Kasumi-1 (cell line): ENCODE data around the gene NOD1.

Source experiments
- DNase-seq, 2 experiments: peaks; one replicate each; lab custom pipeline; 2025; lab: John Stamatoyannopoulos, UW

Gene NOD1

DNA sequence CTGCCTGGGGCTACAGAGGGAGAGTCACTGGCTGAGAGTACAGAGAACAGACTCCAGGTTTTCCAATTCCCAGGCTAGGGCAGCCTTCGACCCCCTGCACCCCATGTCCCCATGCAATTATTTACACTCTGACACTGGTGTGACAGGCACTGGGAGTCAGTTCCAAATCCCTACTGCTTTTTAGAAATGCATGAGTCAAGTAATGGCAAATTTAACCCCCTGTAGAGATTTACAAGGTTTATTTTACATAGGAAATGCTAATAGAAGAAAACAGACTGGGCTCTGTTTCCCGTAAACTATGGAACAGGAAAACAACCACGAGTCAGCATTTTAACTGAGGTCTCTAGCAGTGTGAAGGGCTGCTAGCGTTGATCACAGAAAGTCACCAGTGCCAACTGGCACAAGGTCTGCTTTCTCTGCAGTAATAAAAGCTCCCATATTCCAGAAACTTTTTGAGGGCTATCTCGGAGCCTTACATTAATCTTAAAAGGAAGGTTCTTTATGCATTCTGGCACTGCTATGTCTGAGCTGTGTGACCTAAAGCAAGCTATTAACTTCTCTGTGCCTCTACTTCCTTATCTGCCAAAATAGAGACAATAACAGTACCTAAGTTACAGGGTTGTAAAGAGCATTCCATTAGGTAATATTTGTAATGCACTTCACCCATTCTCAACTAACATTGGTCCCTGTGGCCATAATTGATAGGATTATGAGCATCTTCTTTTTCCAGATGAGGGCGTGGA is 28.2 kb downstream of the NOD1 start:
- DNase-seq = no peak

DNA sequence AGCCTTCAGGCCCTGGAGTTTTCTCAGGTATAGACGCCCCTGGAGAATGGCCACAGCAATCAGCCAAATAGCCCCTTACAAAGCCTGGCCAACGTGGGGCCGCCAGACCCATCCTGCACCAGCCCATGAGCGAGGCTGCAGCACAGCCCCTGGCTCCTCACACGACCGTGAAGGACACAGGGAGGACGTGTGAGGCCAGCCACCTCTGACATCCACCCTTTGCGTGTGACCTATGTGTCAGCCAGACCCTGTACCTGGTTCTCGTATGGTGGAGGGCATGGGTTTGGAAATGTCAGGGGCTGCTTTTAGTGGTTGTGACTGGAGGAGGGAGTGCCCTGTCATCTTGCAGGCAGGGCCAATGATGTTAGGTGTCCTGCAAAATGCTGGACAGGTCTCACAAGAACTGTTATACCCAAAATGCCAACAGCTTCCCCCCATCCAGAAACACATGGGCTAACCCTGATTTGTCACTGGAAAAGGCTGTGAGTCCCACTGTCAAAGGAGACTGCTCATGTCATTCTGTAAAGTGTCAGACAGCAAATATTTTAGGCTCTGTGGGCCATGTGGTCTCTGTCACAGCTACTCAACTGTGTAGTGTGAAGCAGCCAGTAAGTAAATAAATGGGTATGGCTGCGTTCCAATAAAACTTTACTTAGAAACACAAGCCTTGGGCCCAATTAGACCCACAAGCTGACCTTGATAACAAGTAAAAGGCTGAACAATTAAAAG is 30.0 kb downstream of the NOD1 start:
- DNase-seq = no peak

DNA sequence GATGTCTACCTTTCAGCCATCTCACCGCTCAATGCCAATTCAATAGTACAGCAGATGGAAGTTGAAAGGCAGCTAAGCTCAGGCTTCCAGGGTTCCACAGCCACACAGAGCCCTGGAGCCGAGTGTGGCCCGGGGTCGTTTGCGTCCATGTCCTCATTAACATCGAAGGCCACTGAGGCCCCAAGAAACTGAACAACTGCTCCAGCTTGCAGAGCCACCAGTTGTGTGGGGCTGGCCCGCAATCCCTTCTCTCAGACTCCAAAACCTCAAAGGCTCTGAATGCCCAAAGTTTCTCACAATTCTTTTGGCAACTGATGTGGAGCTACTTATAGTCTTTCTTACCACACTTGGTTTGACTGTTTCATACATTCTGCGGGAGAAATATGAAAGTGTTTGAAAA is 31.1 kb downstream of the NOD1 start:
- no peak for DNase-seq

DNA sequence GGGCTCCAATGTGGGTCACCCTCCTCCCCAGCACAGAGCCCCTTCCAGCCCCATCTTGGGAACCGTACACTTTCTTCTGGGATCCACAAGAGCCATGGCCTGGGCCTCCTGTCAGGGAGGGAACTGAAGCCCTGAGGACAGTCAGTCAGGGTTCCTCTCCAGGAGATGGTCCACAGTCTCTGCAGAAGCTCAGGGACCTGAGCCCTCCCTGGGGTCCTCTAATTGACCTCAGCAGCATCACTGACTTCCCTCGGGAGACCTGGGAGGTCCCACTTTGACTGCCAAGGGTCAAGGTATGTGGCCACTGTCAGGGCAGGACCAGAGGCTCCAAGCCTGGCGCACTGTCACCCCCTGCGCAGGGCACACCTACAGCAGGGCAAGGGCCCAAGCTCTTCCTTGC is 32.3 kb downstream of the NOD1 start:
- DNase-seq = no peak

DNA sequence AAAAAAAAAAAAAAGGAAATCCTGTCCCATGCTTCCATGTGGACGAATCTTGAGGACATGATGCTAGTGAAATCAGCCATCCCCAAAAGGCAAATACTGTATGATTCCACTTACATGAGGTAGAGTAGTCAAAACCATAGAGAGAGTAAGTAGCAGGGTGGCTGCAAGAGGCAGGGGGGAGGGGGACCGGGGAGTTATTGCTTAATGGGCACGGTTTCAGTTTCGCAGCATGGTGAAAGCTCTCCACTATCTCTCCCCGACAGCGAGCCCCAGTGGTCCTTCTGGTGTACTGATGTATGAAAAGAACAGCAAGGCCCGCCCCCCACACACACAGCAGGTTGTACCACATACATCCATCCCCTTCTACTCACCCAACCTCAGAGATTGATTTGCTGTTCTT is 32.8 kb downstream of the NOD1 start:
- peak; percentile 99 for DNase-seq

DNA sequence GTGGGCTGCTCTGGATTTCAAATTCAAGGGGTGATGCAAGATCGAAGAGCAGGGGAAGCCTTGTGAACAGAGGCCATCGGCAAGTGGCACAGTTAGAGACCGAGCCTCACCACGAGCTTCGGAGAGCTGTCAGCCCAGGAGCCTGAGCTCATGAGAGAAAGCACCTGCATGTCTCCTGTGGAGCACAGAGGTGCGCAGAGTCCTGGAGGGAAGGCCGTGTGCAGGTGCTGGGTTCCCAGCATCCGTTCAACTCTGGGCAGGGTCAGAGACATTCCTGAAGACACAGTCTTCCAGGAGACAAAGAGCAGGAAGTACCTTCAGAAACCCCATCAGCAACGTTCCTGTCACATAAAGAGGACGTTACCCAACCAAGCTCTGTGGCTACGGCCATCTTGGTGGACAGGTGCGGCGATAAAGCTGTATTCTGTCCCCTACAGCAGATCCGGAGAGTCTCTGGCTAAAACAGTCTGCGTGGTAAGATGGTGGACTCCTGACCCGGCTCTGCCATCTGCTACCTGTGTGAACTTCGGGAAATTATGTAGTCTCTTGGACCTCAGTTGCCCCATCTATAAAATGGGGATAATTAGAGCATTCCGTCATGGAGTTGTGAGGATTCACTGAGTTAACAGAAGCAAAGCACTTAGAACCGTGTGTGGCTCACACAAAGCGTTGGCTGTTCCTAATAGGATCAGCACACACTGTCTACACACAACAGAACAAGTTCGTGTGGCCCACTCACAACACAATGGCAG is 40.6 kb downstream of the NOD1 start:
- DNase-seq = no peak

DNA sequence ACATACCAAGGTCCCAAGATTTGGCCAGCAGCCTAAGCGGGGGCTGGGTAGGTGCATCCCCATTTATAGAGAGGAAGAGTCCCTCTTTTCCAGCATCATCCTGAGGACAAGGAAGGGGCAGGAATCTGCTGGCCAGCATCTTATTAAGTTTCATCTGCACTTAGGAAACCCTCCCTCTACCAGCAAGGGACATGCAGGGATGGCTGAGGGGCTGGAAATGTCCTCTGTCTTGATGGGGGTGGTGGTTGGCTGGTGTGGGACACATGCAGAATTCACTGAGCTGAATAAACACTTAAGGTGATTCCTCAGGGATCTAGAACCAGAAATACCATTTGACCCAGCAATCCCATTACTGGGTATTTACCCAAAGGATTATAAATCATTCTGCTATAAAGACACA is 42.1 kb downstream of the NOD1 start:
- DNase-seq = no peak

DNA sequence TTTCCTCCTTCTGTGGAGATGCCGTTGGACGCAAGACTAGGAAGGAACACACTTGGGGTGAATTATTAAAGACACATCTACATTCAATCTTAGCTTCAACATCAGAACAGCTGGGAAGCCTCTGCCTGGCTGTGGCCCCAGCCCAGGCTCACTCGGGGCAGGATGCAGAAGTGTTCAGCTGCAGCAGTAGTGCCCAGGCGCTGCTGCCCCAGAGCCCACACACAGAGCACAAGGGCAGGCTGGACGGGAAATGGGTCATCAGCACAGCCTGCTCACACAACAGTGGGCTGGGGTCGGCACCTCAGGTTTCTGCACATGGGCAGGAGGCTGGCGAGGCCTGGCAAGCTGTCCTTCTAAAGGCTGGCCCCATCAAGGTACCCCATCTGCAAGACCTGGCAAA is 42.5 kb downstream of the NOD1 start:
- no peak for DNase-seq

DNA sequence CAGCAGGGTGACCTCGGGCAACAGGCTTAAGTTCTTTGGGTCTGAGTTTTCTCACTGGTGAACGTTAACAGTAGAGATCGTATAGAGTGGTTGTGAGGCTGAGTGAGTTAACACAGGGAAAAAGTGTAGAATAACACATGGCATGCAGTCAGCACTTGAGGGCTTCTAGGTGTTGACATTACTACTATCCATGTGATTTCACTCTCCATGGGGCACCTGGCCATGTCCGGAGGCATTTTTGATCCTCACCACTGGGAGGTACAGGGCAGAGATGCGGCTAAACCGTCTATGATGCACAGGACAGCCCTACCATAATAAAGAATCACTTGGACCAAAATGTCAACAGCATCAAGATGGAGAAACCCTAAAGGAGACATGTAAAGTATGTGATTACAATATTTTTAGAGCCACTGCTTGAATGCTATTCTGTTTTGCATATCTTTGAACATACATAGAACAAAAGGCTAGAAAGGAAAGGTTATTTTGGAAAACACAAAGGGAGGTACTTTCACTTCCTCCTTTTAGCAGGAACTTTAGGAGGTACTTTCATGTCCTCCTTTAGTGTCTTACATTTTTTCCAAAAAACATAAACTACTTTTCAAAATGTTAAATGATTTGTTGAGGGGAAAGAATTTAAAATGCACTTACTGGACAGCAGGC is 44.3 kb downstream of the NOD1 start:
- DNase-seq = peak in 1 of 2 experiments; percentile 38

DNA sequence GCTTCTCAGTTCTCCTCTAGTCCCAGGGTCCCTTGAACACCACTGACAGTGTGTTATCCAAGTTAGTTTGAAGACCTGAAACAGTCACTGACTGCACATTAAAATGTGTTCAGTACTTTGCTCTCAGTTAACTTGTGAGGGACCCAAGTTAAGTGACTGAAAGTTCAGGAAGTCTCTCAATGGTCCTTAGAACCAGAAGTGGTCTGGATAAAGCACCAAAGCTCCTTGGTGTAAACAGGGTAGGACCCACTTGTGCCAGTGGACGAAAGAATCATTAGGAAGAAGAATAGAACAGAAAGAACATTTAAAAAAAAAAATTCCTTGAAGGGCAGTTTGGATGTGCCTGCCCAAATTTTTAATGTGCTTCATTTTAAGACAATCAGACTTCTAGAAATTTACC is 45.1 kb downstream of the NOD1 start:
- no peak for DNase-seq

DNA sequence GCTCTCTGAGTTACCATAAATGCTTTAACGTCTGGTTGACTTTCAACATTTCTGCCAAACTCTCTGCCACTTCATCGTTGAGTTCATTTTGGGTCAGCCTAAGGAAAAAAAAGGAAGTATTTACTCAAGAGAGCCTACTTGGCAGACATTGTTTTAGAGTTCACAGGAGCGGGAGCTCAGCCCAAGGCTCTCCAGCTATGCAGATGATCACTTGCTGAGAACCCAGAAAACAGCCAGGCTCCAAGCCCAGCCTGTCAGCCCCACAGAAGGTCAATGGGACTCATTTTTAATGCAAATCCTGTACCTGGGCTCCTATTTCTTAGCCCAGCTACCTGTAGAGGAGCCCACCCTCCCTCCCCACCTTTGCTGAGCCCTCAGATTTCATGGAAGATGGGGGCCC is 45.5 kb downstream of the NOD1 start:
- peak; percentile 90 to 93 for DNase-seq

DNA sequence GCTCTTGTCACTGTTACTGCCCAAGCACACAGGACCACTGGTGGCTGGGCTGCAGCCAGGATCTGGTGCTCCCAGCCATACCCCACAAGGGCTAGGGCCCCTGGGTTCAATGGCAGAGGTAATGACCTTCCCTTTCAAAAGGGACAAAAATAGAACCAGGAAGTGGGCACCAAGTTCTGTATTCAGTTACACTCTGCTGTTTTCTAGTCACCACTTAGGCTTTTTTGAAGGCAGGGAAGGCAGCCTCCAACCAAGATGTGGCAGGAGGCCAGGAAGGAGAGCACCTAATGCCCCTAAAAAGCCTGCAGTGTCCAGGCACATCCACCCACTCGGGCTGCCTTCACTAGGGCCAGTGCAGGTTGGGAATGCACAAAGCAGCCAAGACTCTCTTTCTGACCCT is 47.8 kb downstream of the NOD1 start:
- peak; percentile 88 to 91 for DNase-seq

DNA sequence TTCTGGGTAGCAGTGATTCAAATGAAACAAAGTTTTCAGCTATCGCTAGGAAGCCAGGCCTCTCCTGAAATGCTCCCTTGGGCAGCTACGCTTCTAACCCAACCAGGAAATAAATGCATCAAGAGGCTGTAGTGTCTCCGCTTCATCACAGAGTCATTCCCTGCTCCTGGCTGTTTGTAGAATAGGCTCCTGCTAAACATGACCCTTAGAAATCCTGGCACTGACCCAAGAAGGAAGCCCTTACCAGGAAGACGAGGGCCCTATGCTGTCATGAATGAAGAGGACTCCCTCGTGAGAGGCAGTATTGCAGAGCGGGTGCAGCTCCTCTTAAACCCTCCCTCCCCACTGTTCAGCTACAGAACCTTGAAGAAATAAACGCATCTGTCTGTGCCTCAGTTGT is 48.3 kb downstream of the NOD1 start:
- DNase-seq = peak; percentile 57 to 64

DNA sequence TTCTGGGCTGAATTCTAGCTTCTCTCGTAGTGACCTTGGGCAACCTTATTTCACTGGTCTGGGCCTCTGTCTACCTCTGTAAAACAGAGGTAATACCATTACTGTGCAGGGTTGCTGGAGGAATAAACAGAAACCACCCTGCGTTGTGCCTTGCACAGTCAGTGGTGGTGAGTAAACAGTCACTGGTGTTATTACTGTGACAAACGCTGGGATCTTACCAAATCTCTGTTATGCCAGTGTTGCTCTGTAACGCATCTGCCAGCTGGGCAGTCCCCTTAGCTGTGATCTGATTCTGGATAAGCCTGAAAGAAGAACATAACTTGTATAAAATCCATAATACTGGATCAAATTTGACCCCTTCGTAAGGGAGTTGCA is 49.4 kb downstream of the NOD1 start:
- DNase-seq = no peak

DNA sequence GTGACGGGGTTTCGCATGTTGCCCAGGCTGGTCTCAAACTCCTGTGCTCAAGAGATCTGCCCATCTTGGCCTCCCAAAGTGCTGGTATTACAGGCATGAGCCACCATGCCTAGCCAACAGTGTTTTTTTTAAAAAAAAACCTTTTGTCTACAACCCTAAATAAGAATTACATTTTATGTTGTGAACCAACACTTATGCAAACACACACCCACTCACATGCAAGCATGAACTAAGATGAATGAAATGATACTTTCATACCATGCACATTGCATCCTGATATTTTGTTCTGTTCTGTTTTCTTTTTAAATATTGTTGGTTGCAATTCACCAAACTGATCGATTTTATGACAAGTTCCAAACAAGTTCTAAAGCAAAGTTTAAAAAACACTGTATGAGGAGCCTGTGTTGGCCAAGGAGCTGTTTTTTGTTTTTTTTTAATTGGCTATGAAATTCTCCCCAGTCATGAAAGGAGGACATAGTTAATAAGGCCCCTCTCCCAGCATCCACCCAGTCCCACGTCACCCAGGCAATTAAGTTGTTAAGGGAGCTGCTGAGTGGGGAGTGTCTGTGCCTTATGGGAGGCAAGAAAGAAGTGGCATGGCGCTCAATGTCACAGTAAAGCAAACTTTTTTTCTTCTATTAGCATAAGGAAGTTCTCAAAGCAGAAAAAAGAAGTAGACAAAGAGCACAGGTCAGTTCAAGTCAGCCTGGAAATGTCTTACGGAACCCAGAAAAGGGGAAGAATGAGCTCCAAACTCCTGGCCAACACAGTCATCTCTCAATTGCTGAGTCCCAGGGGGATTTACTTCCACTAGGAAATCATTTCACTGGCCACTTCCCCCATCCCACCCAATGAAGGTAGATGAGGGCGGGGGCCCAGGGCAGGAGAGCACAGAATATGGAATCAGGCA is 50.1 kb downstream of the NOD1 start:
- DNase-seq = peak; percentile 85 to 86

DNA sequence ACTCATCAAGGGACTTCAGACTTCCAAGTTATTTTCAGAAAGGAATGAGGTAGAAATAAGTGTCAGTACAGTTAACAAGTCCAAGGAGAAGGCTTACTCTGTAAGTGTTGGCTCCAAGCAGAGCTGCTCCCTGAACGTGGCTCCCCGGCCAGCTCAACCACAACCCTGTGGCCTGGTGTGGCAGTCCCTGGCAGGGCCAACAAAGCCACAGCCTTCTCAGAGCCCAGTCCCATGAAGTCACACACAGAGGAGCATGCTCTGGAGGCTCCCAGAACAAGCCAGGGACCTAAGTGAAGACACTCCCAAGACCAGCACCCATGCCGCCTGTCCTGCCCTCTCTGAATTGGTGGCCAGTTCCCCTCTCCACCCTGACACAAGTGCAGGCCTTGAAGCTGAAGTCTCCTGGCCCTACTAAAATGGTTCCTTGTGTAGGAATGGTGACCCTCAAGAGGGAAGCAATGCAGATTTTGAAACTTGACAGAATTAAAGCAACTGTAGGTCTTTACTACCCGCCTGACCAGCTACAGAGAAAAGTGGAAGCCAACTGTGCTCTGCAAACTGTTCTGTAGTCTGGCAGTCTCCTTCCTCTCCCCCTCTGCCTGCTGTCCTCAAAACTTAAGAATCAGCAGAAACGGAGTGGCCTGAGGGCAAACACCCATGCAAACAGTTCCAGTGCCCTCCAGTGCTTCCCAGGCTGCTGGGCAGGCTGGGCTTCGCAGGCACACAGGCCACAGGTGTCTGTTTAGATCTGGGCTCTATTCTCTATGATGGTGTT is 51.1 kb downstream of the NOD1 start:
- DNase-seq = peak in 1 of 2 experiments; percentile 32

DNA sequence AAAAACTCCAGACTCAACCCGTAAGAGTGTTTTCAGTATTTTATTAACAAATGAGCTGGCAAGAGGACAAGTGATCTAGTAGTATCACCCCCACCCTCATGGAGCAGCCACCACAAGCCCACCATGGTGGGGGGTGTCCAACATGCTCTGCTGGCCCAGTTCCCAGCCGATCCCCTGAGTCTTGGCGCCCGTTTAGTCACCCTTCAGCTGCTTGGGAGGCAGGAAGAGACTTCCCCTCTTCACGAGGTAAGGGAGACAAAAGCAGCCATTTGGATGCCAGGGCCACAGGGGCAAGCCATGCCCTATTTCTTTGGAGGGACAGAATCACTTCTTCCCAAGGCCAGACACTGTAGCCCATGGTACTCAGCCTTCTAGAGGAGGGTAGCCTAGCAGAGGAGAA is 54.1 kb downstream of the NOD1 start:
- no peak for DNase-seq

DNA sequence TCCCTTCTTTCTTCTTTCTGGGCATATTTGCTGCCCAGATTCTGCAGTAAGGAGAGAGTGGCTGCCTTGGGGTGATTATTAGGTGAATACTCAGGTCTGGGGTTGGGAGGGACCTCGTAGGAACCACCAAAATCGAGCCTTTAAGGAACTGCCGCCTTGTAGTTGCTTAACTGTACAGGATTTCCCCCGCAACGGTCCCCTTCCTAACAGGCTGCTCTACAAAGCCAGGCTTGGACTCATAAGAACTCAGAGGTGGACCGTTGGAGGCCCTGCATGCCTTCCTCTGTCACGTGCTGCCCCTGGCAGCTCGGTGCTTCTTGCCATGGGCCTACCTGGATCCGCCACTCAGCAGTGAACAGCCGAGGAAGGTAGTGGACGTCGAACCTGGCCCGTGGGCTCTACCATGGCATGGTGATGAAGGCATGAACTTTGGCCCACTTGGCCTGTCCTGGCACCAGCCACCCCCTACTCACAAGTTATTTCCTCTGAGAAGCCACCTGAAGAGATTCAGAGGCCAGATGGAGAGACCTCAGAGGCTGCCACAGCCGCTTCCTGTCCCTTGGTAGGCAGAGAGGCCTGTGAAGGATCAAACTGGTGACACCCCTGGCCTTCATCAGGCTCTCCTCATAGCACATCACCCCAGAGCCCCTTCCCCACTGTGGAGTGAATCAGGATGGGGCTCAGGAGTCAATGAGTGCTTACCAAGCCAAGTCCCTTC is 54.6 kb downstream of the NOD1 start:
- DNase-seq = peak; percentile 92 to 94

DNA sequence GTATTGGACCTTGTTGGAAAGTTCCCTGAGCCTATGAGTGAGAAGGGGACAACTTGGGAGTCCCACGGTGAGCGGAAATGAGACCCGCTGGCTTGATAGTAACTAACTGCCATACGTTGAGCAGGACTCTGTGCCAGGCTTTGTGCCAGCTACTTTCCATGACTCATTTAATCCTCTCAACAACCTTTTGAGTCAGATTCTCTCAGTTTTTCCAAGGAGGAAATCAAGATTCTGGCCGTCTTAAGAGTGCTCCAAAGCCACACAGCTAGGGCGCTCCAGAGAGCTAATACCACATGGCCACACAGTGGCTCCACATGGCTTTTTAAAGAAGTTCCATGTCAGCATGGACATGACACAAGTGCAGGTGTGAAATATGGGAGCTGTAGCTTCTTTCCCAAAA is 55.7 kb downstream of the NOD1 start:
- DNase-seq = no peak

DNA sequence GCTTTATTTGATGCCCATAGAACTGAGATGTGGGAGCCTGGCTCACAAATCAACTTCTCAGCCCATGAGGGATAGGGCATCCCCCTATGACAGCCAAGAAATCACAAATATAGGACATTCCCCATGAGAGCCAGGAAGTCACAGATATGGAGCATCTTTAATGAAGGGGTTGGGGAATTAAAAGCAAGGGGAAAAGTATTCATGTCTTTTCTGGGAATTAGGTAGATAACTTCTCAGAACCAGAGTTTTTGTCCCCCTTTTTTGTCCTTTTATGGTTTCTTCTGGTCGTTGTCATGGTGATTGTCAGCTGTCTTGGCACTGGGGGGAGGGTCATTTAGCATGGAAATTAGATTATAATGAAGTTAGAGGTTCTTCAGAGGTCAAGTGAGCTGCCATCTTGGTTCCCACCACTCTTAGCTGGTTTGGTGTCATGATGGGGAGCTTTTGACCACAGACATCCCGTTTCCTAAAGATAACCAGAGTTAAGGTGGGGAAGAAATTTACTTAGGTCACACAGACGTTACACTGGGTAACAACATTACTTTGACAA is 56.9 kb downstream of the NOD1 start:
- DNase-seq = no peak
